Gastrocnemius medialis (tissue), 4 donors: ENCODE data around the gene ZFYVE1. TPM values are rescaled to one million over a fixed set of nuclear protein-coding genes. Genes with fewer than 3 reads are reported as not detected.

Experiments used
- ATAC-seq, 2 donors: fragments of 150-250 bp; one replicate each; pipeline ENCODE4 v1.9.1; 2016
- DNase-seq, 2 donors: peaks; one replicate each; pipeline ENCODE4 v3.0.0-alpha.2; 2019
- H3K27ac ChIP-seq, 4 donors: fragments of 200-600 bp; sonication (generic); 1 replicate in 1 of 4; 2 replicates in 3 of 4; pipeline ENCODE4 v1.5.1; 2016 to 2018; ENCODE audit warnings: mild to moderate bottlenecking in 2 of 4, moderate library complexity in 1 of 4
- H3K27me3 ChIP-seq, 3 donors: fragments of 200-600 bp; sonication (generic) in 2 of 3; 1 replicate in 1 of 3; 2 replicates in 2 of 3; pipeline versions ENCODE4 v1.5.1 to v1.6.0; 2016 to 2019; ENCODE audit warnings: mild to moderate bottlenecking in 1 of 3, moderate library complexity in 1 of 3
- H3K36me3 ChIP-seq, 2 donors: fragments of 200-600 bp; sonication (generic) in 1 of 2; one replicate each; pipeline ENCODE4 v1.5.1; 2017 to 2018
- H3K4me1 ChIP-seq, 2 donors: fragments of 200-600 bp; sonication (generic) in 1 of 2; one replicate each; pipeline ENCODE4 v1.5.1; 2016 to 2017; ENCODE audit warnings: mild to moderate bottlenecking in 2 of 2
- H3K4me3 ChIP-seq, 4 donors: fragments of 200-600 bp; sonication (generic) in 3 of 4; 1 replicate in 1 of 4; 2 replicates in 3 of 4; pipeline ENCODE4 v1.5.1; 2016 to 2019; ENCODE audit warnings: mild to moderate bottlenecking in 2 of 4
- H3K9me3 ChIP-seq, 3 donors: fragments of 200-600 bp; sonication (generic) in 2 of 3; 1 replicate in 1 of 3; 2 replicates in 2 of 3; pipeline ENCODE4 v1.5.1; 2016 to 2019
- POLR2A ChIP-seq, 2 donors: fragments of 450-650 bp; IDR thresholded peaks; one replicate each; pipeline ENCODE4 v1.6.1; 2017; ENCODE audit warnings: antibody characterized with exemption in 2 of 2, mild to moderate bottlenecking in 2 of 2, moderate library complexity in 2 of 2
- in situ Hi-C, 4 donors: fragments of 200-750 bp; cut with MboI; loops; one replicate each; pipeline versions ENCODE4 v1.15.0 to v1.8.0; 2017; ENCODE audit warnings: low sequenced_read_pairs in 4 of 4
- intact Hi-C: fragments of 100-400 bp; cut with DNase I; formaldehyde crosslinking; loops from one replicate; pipeline ENCODE4 v1.15.1; 2023; ENCODE audit warnings: low total_unique reads
- total RNA-seq, 4 donors: library from RNA; depleted of rRNA; stranded (reverse); fragments of >200 nt; gene quantifications; one replicate each; pipeline versions ENCODE4 v1.1.0 to v1.2.3, GENCODE V29; 2016
- TF ChIP-seq, protein P1 (sequence below), 5 experiments: fragments of 450-650 bp in 3 of 5; fragments of 200-600 bp in 2 of 5; sonication (generic) in 2 of 5; IDR thresholded peaks in 4 of 5; conservative IDR thresholded peaks in 1 of 5; 1 replicate in 4 of 5; 2 replicates in 1 of 5; pipeline ENCODE4 v1.5.1; 2016 to 2019; ENCODE audit warnings: antibody characterized with exemption in 5 of 5, mild to moderate bottlenecking in 3 of 5, moderate library complexity in 3 of 5

Gene ZFYVE1
- total RNA-seq, 4 donors from 2014 or later, result 16.7 to 28.3 (median 19.3) TPM

DNA sequence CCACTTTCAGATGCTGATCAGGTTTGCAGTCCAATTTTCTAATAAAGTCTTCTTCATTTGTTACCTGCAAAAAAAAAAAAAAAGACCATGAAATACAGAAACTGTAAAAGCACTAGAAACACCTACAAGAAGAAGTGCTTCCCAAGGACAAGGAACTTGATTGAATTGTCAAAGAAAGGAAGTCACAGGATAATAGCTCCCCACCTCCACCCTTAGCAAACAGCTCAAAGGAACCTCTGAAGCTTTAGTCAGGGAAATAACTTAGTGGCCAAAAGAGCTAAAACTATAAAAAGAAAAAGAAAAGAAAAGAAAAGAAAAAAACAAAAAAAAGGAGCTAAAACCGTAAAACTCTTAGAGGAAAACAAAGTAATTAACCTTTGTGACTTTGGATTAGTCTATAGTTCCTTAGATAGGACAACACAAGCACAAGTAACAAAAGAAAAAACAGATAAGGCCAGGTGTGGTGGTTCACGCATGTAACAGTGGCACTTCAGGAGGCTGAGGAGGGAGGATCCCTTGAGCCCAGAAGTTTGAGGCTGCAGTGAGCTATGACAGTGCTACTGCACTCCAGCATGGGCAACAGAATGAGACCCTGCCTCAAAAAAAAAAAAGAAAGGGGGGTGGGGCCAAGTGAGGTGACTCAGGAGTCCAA, 28.5 kb downstream of the ZFYVE1 start:
- no peaks in the 10 kb centered on the region for H3K9me3 ChIP-seq
- DNase-seq, result no peak
- no peak overlapping the region for H3K27ac ChIP-seq
- no peak overlapping the region for H3K4me3 ChIP-seq
- in situ Hi-C loops, result no loop called here
- TF ChIP-seq POLR2A (IDR thresholded peaks at IDR 0.05), result no peak
- TF ChIP-seq, protein P1, sequence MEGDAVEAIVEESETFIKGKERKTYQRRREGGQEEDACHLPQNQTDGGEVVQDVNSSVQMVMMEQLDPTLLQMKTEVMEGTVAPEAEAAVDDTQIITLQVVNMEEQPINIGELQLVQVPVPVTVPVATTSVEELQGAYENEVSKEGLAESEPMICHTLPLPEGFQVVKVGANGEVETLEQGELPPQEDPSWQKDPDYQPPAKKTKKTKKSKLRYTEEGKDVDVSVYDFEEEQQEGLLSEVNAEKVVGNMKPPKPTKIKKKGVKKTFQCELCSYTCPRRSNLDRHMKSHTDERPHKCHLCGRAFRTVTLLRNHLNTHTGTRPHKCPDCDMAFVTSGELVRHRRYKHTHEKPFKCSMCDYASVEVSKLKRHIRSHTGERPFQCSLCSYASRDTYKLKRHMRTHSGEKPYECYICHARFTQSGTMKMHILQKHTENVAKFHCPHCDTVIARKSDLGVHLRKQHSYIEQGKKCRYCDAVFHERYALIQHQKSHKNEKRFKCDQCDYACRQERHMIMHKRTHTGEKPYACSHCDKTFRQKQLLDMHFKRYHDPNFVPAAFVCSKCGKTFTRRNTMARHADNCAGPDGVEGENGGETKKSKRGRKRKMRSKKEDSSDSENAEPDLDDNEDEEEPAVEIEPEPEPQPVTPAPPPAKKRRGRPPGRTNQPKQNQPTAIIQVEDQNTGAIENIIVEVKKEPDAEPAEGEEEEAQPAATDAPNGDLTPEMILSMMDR (IDR thresholded peaks at IDR 0.05 in 4 of 5, conservative IDR thresholded peaks at IDR 0.05 in 1 of 5), result no peak
- intact Hi-C loops, result no loop called here
- H3K27me3 ChIP-seq, result no peaks in the 10 kb centered on the region
- peaks cover 0 to 3% of the 10 kb centered on the region in 2 donors for H3K4me1 ChIP-seq
- ATAC-seq, result no peak
- peaks cover 0 to 39% of the 10 kb centered on the region in 2 donors for H3K36me3 ChIP-seq

DNA sequence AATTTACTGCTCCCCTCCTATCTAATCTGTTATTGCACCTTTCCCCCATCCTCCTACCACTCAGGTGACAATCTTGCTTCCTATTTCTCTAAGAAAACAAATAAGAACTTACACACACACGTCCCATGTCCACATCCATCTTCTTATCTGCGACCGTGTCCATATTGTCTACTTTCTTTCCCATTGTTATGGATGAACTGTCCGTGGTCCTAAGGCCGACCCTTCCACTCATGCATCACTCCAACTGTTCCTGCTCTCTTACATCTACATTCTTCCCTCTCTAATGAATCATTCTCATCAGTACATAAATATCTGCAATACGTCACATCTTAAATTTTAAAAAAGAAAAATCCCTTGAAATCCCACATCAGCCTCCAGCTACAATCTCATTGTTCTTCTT, 30.0 kb downstream of the ZFYVE1 start:
- in situ Hi-C loops (no loop called here), intact Hi-C loops (no loop called here)
- Histone ChIP-seq H3K4me1 (peaks cover 0 to 3% of the 10 kb centered on the region in 2 donors), H3K27me3 (no peaks in the 10 kb centered on the region), H3K27ac (no peak overlapping the region), H3K4me3 (no peak overlapping the region), H3K9me3 (no peaks in the 10 kb centered on the region), H3K36me3 (peaks cover 0 to 51% of the 10 kb centered on the region in 2 donors)
- ATAC-seq, result no peak
- TF ChIP-seq, protein P1 (IDR thresholded peaks at IDR 0.05 in 4 of 5, conservative IDR thresholded peaks at IDR 0.05 in 1 of 5), result no peak
- TF ChIP-seq POLR2A (IDR thresholded peaks at IDR 0.05), result no peak
- DNase-seq, result no peak

DNA sequence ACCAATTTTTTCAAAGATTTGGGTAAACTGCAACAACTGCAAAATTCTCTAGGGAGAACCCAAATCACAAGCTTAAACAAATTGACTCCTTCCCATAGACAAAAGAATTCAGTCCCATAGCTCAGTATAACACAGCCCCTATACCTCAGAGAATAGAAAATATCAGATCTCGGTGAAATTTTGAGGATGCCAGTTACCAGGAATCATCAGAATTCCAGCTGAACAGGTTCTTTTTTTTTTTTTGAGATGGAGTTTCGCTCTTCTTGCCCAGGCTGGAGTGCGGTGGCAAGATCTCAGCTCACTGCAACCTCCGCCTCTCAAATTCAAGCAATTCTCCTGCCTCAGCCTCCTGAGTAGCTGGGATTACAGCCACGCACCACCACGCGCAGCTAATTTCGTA, 36.7 kb downstream of the ZFYVE1 start:
- DNase-seq (no peak), ATAC-seq (no peak)
- no peaks in the 10 kb centered on the region for H3K4me1 ChIP-seq
- H3K27me3 ChIP-seq, result no peaks in the 10 kb centered on the region
- no peak overlapping the region for H3K4me3 ChIP-seq
- H3K9me3 ChIP-seq, result no peaks in the 10 kb centered on the region
- TF ChIP-seq POLR2A (IDR thresholded peaks at IDR 0.05), result no peak
- TF ChIP-seq, protein P1 (IDR thresholded peaks at IDR 0.05 in 4 of 5, conservative IDR thresholded peaks at IDR 0.05 in 1 of 5), result no peak
- H3K27ac ChIP-seq, result no peak overlapping the region
- intact Hi-C loops (no loop called here), in situ Hi-C loops (no loop called here)
- H3K36me3 ChIP-seq, result peaks cover 0 to 36% of the 10 kb centered on the region in 2 donors

DNA sequence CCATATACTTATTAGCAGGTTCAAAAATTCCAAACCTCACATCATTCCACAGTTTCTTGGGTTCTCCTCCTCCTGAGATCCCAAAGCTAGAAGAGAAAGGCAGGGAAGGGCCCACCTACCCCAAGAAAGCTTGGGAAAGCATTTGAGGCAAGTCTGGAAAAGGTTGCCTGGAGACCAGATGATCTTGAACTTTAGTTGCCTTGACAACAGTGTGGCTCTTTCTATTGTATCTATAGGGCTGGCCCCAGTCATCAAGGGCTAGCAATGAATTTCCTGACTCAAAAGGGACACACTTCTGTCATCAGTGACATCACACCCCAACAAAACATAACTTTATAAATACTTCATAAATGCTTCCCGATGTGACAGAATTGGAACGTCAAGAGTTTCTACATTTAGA, 40.0 kb downstream of the ZFYVE1 start:
- no peaks in the 10 kb centered on the region for H3K27me3 ChIP-seq
- no peaks in the 10 kb centered on the region for H3K4me1 ChIP-seq
- TF ChIP-seq POLR2A (IDR thresholded peaks at IDR 0.05), result no peak
- TF ChIP-seq, protein P1 (IDR thresholded peaks at IDR 0.05 in 4 of 5, conservative IDR thresholded peaks at IDR 0.05 in 1 of 5), result no peak
- H3K9me3 ChIP-seq, result no peaks in the 10 kb centered on the region
- DNase-seq (no peak), ATAC-seq (no peak)
- H3K36me3 ChIP-seq, result peaks cover 0 to 30% of the 10 kb centered on the region in 2 donors
- H3K27ac ChIP-seq, result no peak overlapping the region
- H3K4me3 ChIP-seq, result no peak overlapping the region
- in situ Hi-C loops (no loop called here), intact Hi-C loops (no loop called here)

DNA sequence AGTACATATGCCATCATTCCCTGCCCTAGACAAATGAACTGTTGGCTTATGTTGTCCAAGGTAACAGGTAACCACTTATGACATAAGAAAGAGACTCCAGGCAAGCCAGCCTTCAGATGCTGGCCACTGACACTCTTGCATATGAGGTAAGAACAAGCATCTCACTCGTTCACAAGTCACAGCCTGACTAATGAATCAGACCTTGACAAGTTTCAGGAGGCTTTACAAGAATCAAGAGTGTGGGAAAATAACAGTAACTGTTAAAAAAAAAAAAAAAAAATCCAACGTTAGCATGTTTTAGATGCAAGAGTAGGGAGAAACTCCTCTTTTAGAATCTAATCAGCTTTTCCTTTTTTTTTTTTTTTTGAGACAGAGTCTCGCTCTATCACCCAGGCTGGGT, 40.7 kb downstream of the ZFYVE1 start:
- H3K36me3 ChIP-seq, result peaks cover 0 to 31% of the 10 kb centered on the region in 2 donors
- ATAC-seq (no peak), DNase-seq (no peak)
- no peaks in the 10 kb centered on the region for H3K27me3 ChIP-seq
- in situ Hi-C loops, result no loop called here
- TF ChIP-seq, protein P1 (IDR thresholded peaks at IDR 0.05 in 4 of 5, conservative IDR thresholded peaks at IDR 0.05 in 1 of 5), result no peak
- no peak for TF ChIP-seq POLR2A (IDR thresholded peaks at IDR 0.05)
- no peaks in the 10 kb centered on the region for H3K4me1 ChIP-seq
- H3K9me3 ChIP-seq, result no peaks in the 10 kb centered on the region
- intact Hi-C loops, result no loop called here
- no peak overlapping the region for H3K4me3 ChIP-seq
- H3K27ac ChIP-seq, result no peak overlapping the region
